Measurements from ENCODE around the gene CDH16. TPM values are rescaled to one million over a fixed set of nuclear protein-coding genes. Genes with fewer than 3 reads are reported as not detected.
A peak's percentile ranks its signal among the peaks of the same experiment; 100 is the strongest.
"Not testable (repeated sequence)": the region's sequence is repeated elsewhere in the genome, so short reads cannot be mapped to it uniquely, and the experiment has no call there.

Gene CDH16
- total and polyA plus RNA-seq, 2 donors from 2014 or later = 1,180 to 1,188 TPM

DNA sequence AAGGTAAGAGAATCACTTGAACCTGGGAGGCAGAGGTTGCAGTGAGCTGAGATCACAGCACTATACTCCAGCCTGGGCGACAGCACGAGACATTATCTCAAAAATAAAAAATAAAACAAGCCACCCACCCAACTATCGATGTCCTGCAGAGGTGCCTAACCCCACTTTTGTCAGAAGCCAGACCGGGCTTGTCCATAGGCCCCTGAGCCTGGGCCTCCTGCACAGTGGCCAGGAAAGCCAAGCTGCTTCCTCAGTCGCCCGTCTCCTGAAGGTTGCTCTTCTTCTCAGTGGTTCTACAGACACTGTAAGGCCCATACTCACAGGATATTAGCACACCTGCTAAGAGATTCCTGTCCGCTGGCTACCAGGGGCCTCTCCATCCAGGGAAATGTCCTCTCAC is 27.9 kb upstream of the CDH16 start:
- Histone ChIP-seq H3K27ac (ENCODE audit: low read depth in 2 of 2, low read length in 2 of 2) (no peak overlapping the region), H3K9ac (ENCODE audit: low read length in 3 of 3) (peak overlapping the region in 1 of 3 donors; percentile 4), H3K4me1 (ENCODE audit: control insufficient read depth in 2 of 3, insufficient read depth in 2 of 3, low read depth in 1 of 3, low read length in 3 of 3) (peaks cover 0 to 10% (median 9%) of the 10 kb centered on the region in 3 donors), H3K9me3 (ENCODE audit: control insufficient read depth in 2 of 3, insufficient read depth in 1 of 3, low read length in 3 of 3) (no peaks in the 10 kb centered on the region), H3K27me3 (ENCODE audit: control insufficient read depth, insufficient read depth, low read length) (peaks cover 2% of the 10 kb centered on the region), H3K4me3 (ENCODE audit: low read length in 3 of 3) (no peak overlapping the region), H3K36me3 (ENCODE audit: control insufficient read depth in 2 of 3, insufficient read depth in 3 of 3, low read length in 3 of 3) (peaks cover 0 to 14% (median 13%) of the 10 kb centered on the region in 3 donors)
- TF ChIP-seq, protein P1, sequence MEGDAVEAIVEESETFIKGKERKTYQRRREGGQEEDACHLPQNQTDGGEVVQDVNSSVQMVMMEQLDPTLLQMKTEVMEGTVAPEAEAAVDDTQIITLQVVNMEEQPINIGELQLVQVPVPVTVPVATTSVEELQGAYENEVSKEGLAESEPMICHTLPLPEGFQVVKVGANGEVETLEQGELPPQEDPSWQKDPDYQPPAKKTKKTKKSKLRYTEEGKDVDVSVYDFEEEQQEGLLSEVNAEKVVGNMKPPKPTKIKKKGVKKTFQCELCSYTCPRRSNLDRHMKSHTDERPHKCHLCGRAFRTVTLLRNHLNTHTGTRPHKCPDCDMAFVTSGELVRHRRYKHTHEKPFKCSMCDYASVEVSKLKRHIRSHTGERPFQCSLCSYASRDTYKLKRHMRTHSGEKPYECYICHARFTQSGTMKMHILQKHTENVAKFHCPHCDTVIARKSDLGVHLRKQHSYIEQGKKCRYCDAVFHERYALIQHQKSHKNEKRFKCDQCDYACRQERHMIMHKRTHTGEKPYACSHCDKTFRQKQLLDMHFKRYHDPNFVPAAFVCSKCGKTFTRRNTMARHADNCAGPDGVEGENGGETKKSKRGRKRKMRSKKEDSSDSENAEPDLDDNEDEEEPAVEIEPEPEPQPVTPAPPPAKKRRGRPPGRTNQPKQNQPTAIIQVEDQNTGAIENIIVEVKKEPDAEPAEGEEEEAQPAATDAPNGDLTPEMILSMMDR (IDR thresholded peaks at IDR 0.05; ENCODE audit: borderline replicate concordance, extremely low read depth, insufficient read depth) = no peak
- intact Hi-C loops (cut with DNase I) = no loop called here
- FAIRE-seq = no peak
- DNase-seq = no peak

DNA sequence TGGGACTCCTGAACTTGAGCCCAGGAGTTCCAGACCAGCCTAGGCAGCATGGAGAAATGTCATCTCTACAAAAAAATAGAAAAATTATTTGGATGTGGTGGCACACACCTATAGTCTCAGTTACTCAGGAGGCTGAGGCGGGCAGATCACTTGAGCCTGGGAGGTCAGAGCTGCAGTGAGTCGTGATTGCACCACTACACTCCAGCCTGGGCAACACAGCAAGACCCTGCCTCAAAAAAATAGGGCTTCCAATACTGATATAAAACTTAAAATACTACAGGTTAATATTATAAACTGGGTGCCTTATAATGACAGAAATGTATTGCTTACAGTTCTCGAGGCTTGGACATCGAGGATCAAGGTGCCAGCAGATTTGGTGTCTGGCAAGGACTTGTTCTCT is 27.3 kb upstream of the CDH16 start:
- Histone ChIP-seq H3K4me3 (ENCODE audit: low read length in 3 of 3) (no peak overlapping the region), H3K9me3 (ENCODE audit: control insufficient read depth in 2 of 3, insufficient read depth in 1 of 3, low read length in 3 of 3) (no peaks in the 10 kb centered on the region), H3K4me1 (ENCODE audit: control insufficient read depth in 2 of 3, insufficient read depth in 2 of 3, low read depth in 1 of 3, low read length in 3 of 3) (peaks cover 0 to 10% (median 9%) of the 10 kb centered on the region in 3 donors), H3K27ac (ENCODE audit: low read depth in 2 of 2, low read length in 2 of 2) (no peak overlapping the region), H3K27me3 (ENCODE audit: control insufficient read depth, insufficient read depth, low read length) (peaks cover 2% of the 10 kb centered on the region), H3K9ac (ENCODE audit: low read length in 3 of 3) (no peak overlapping the region), H3K36me3 (ENCODE audit: control insufficient read depth in 2 of 3, insufficient read depth in 3 of 3, low read length in 3 of 3) (peaks cover 0 to 19% (median 19%) of the 10 kb centered on the region in 3 donors)
- DNase-seq (no peak), FAIRE-seq (no peak)
- TF ChIP-seq, protein P1 (IDR thresholded peaks at IDR 0.05; ENCODE audit: borderline replicate concordance, extremely low read depth, insufficient read depth) = no peak
- intact Hi-C loops (cut with DNase I) = no loop called here

DNA sequence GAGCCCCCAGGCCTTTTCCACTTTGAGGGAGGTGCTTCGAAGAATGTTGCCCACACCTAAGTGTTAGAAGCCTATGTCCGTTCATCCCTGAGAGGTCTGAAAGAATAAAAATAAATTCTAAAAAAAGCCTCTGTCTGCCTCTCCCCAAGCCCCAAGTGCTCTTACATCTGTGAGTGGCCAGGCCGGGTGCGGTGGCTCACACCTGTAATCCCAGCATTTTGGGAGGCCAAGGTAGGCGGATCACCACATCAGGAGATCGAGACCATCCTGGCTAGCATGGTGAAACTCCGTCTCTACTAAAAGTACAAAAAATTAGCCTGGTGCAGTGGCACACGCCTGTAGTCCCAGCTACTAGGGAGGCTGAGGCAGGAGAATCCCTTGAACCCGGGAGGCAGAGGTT is 26.3 kb upstream of the CDH16 start:
- H3K9ac ChIP-seq (ENCODE audit: low read length in 3 of 3); H3K27ac ChIP-seq (ENCODE audit: low read depth in 2 of 2, low read length in 2 of 2); intact Hi-C loops (cut with DNase I); H3K9me3 ChIP-seq (ENCODE audit: control insufficient read depth in 2 of 3, insufficient read depth in 1 of 3, low read length in 3 of 3); DNase-seq; FAIRE-seq; H3K27me3 ChIP-seq (ENCODE audit: control insufficient read depth, insufficient read depth, low read length); H3K4me3 ChIP-seq (ENCODE audit: low read length in 3 of 3): not testable (repeated sequence)
- H3K36me3 ChIP-seq (ENCODE audit: control insufficient read depth in 2 of 3, insufficient read depth in 3 of 3, low read length in 3 of 3) = peaks cover 0 to 28% (median 27%) of the 10 kb centered on the region in 3 donors
- peaks cover 0 to 10% (median 9%) of the 10 kb centered on the region in 3 donors for H3K4me1 ChIP-seq (ENCODE audit: control insufficient read depth in 2 of 3, insufficient read depth in 2 of 3, low read depth in 1 of 3, low read length in 3 of 3)

DNA sequence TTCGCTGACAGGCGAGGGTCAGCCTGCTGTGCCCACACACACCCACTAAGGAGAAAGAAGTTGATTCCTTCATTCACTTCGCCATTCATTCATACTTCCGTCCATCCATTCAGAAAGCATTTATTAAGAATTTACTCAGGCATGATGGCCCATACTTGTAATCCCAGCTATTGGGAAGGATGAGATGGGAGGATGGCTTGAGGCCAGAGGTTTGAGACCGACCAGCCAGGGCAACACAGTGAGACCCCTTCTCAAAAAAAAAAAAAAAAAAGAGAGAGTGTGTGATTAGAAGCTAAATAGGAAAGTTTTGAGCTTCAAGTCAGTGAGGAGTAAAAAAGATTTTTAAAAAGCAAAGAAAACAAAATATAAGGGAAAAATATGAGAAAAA is 25.4 kb upstream of the CDH16 start:
- intact Hi-C loops (cut with DNase I) = no loop called here
- H3K27me3 ChIP-seq (ENCODE audit: control insufficient read depth, insufficient read depth, low read length) = peaks cover 2% of the 10 kb centered on the region
- no peak overlapping the region for H3K9ac ChIP-seq (ENCODE audit: low read length in 3 of 3)
- TF ChIP-seq, protein P1 (IDR thresholded peaks at IDR 0.05; ENCODE audit: borderline replicate concordance, extremely low read depth, insufficient read depth) = no peak
- no peak overlapping the region for H3K27ac ChIP-seq (ENCODE audit: low read depth in 2 of 2, low read length in 2 of 2)
- FAIRE-seq = no peak
- H3K36me3 ChIP-seq (ENCODE audit: control insufficient read depth in 2 of 3, insufficient read depth in 3 of 3, low read length in 3 of 3) = peaks cover 0 to 37% (median 30%) of the 10 kb centered on the region in 3 donors
- DNase-seq = no peak
- H3K9me3 ChIP-seq (ENCODE audit: control insufficient read depth in 2 of 3, insufficient read depth in 1 of 3, low read length in 3 of 3) = no peaks in the 10 kb centered on the region
- no peak overlapping the region for H3K4me3 ChIP-seq (ENCODE audit: low read length in 3 of 3)
- peaks cover 0 to 10% (median 10%) of the 10 kb centered on the region in 3 donors for H3K4me1 ChIP-seq (ENCODE audit: control insufficient read depth in 2 of 3, insufficient read depth in 2 of 3, low read depth in 1 of 3, low read length in 3 of 3)
